K562 (cell line): ENCODE results near the gene FAM149B1. TPM values are rescaled to one million over a fixed set of nuclear protein-coding genes. Genes with fewer than 3 reads are reported as not detected.
A peak's percentile ranks its signal among the peaks of the same experiment; 100 is the strongest.

ENCODE experiments used
- ATAC-seq: fragments of 200-7000 bp; cut with Tn5 transposase; 3 replicates; pipeline ENCODE4 v1.9.1; 2020; ENCODE audit warnings: moderate library complexity
- BruUV-seq: library from RNA; stranded (reverse); fragments of 400-500 nt; replicated peaks from 2 replicates; lab custom pipeline; 2021; lab: Mats Ljungman, UMichigan
- CTCF ChIA-PET: fragments of 300-600 bp; formaldehyde crosslinking; extraction: SDS; loops from one replicate; lab custom pipeline; 2021; ENCODE audit warnings: low intra/inter-chr PET ratio; lab: Yijun Ruan, JAX
- POLR2A ChIA-PET: fragments of 300-600, 350-650 bp; sonication (Branson Sonifier 250); formaldehyde crosslinking; extraction: SDS; loops from one replicate; lab custom pipeline; 2021; ENCODE audit warnings: antibody characterized with exemption, inconsistent platforms; lab: Yijun Ruan, JAX
- DNase-seq, 4 experiments: peaks; one replicate each; pipeline versions ENCODE4 v3.0.0 to v3.0.0-alpha.2; 2011 to 2018; ENCODE audit warnings: low spot score in 3 of 4, mixed read lengths in 3 of 4; ENCODE audit errors: extremely low read depth in 1 of 4
- FAIRE-seq: peaks from 2 replicates; lab custom pipeline; 2011; peaks lifted over from hg19 to GRCh38; lab: Jason Lieb, UNC
- H2AFZ ChIP-seq: 2 replicates; pipeline ENCODE4 v1.6.0; 2011; ENCODE audit warnings: low read depth, low read length, control low read depth, inconsistent platforms
- H3K27ac ChIP-seq: fragments of 200-600 bp; 3 replicates; pipeline ENCODE4 v1.8.0; 2011; ENCODE audit warnings: low read depth, mild to moderate bottlenecking, control low read depth, inconsistent platforms, low read length, moderate library complexity, mixed read lengths; ENCODE audit errors: extremely low read depth
- H3K27me3 ChIP-seq, 2 experiments: fragments of 300-600 bp in 1 of 2; 2 replicates in 1 of 2; 3 replicates in 1 of 2; pipeline versions ENCODE4 v1.6.0 to v1.8.0; 2011; ENCODE audit warnings: inconsistent platforms in 2 of 2, low read length in 2 of 2, mild to moderate bottlenecking in 1 of 2, mixed read lengths in 1 of 2, moderate library complexity in 1 of 2; ENCODE audit not compliant: control insufficient read depth in 2 of 2, insufficient read depth in 2 of 2
- H3K36me3 ChIP-seq: fragments of 300-600 bp; 3 replicates; pipeline ENCODE4 v1.8.0; 2011; ENCODE audit warnings: mild to moderate bottlenecking, low read length, inconsistent platforms; ENCODE audit not compliant: control insufficient read depth, insufficient read depth
- H3K4me1 ChIP-seq, 2 experiments: fragments of 200-600 bp in 1 of 2; replicated peaks in 1 of 2; 2 replicates in 1 of 2; 3 replicates in 1 of 2; pipeline versions ENCODE4 v1.5.1 to v1.8.0; 2011; ENCODE audit warnings: inconsistent platforms in 2 of 2, low read length in 2 of 2, mild to moderate bottlenecking in 1 of 2, mixed read lengths in 1 of 2, moderate library complexity in 1 of 2; ENCODE audit not compliant: control insufficient read depth in 2 of 2, insufficient read depth in 2 of 2
- H3K4me2 ChIP-seq: 2 replicates; pipeline ENCODE4 v1.6.1; 2011; ENCODE audit warnings: low read length, control low read depth, inconsistent platforms, mixed read lengths; ENCODE audit not compliant: insufficient read depth
- H3K4me3 ChIP-seq: fragments of 200-600 bp; sonication (generic), shearing (Covaris generic); 2 replicates; pipeline ENCODE4 v1.5.1; 2016; ENCODE audit warnings: control low read depth, inconsistent platforms
- H3K79me2 ChIP-seq: fragments of 200-600 bp; 3 replicates; pipeline ENCODE4 v1.8.0; 2011; ENCODE audit warnings: low read length, inconsistent platforms; ENCODE audit not compliant: control insufficient read depth, insufficient read depth
- H3K9ac ChIP-seq, 2 experiments: 2 replicates each; pipeline versions ENCODE4 v1.6.0 to v1.6.1; 2011; ENCODE audit warnings: low read depth in 2 of 2, low read length in 2 of 2, control low read depth in 1 of 2, inconsistent platforms in 1 of 2, mild to moderate bottlenecking in 1 of 2, mixed read lengths in 1 of 2; ENCODE audit not compliant: insufficient read depth in 1 of 2
- H3K9me1 ChIP-seq: one replicate; pipeline ENCODE4 v1.6.0; 2011; ENCODE audit warnings: inconsistent platforms, mild to moderate bottlenecking, low read length, moderate library complexity; ENCODE audit not compliant: control insufficient read depth, insufficient read depth
- H3K9me3 ChIP-seq: replicated peaks from 2 replicates; pipeline ENCODE4 v1.5.1; 2011; ENCODE audit warnings: low read depth, low read length, inconsistent platforms; ENCODE audit not compliant: control insufficient read depth, insufficient read depth
- H4K20me1 ChIP-seq: replicated peaks from 2 replicates; pipeline ENCODE4 v1.6.1; 2011; ENCODE audit warnings: low read length, inconsistent platforms, mixed read lengths; ENCODE audit not compliant: control insufficient read depth, insufficient read depth
- ADNP ChIP-seq: fragments of 200-800 bp; sonication (Bioruptor generic); IDR thresholded peaks from 2 replicates; pipeline ENCODE4 v1.6.1; 2016; ENCODE audit warnings: missing genetic modification characterization, missing compliant biosample characterization
- CHD4 ChIP-seq: fragments of 200-600 bp; sonication (generic); IDR thresholded peaks from 3 replicates; pipeline ENCODE4 v1.6.1; 2012; ENCODE audit warnings: low read depth, mild to moderate bottlenecking, mixed read lengths, low read length, inconsistent platforms; ENCODE audit not compliant: insufficient read depth, insufficient replicate concordance, poor library complexity, severe bottlenecking
- MAFK ChIP-seq: IDR thresholded peaks from 2 replicates; pipeline ENCODE4 v1.6.1; 2011; ENCODE audit warnings: low read length, improper control_type of control experiment
- MAZ ChIP-seq, 2 experiments: fragments of 450-650 bp in 1 of 2; sonication (generic) in 1 of 2; formaldehyde crosslinking; IDR thresholded peaks in 1 of 2; conservative IDR thresholded peaks in 1 of 2; 2 replicates each; pipeline versions ENCODE4 v1.4.0 to v1.5.0; 2020; ENCODE audit warnings: mild to moderate bottlenecking in 1 of 2, missing genetic modification reagents in 1 of 2
- NFE2 ChIP-seq: IDR thresholded peaks from 2 replicates; pipeline ENCODE4 v1.6.1; 2014; ENCODE audit warnings: antibody characterized with exemption, low read depth
- TFAM ChIP-seq: fragments of 250-450 bp; sonication (Bioruptor Pico); conservative IDR thresholded peaks from 2 replicates; pipeline ENCODE4 v1.5.0; 2021; ENCODE audit warnings: mild to moderate bottlenecking, moderate library complexity
- ZNF282 ChIP-seq: sonication (generic); formaldehyde crosslinking; IDR thresholded peaks from 2 replicates; pipeline ENCODE4 v1.8.1; 2023; ENCODE audit warnings: missing genetic modification reagents
- ZNF384 ChIP-seq: IDR thresholded peaks from 2 replicates; pipeline ENCODE4 v1.6.1; 2012; ENCODE audit warnings: low read depth, low read length, improper control_type of control experiment
- WGBS: fragments of 100-300 bp; shearing (Covaris generic); methylation state at CpG from one replicate; pipeline ENCODE4 v1.1.6; 2016; ENCODE audit warnings: low coverage, mixed read lengths; ENCODE audit not compliant: insufficient coverage; ENCODE audit errors: missing lambda C conversion rate; 5-methylcytosine and 5-hydroxymethylcytosine counted together
- in situ Hi-C: fragments of 300-500 bp; cut with MboI; formaldehyde crosslinking; loops from 4 replicates; pipeline ENCODE4 v1.15.0; 2018; ENCODE audit warnings: inconsistent platforms, mixed read lengths
- intact Hi-C: fragments of 100-400 bp; cut with micrococcal nuclease; formaldehyde crosslinking; loops from 2 replicates; pipeline ENCODE4 v1.14.2; 2022
- polyA plus RNA-seq, 8 experiments: library from polyadenylated mRNA; depleted of rRNA in 4 of 8; stranded (reverse) in 5 of 8; unstranded in 3 of 8; fragments of >200 nt; fragmentation: Nextera tagmentation in 2 of 8; fragmentation: Illumina TruSeq in 1 of 8; extraction: Ambion mirVana in 2 of 8; extraction: Trizol in 1 of 8; gene quantifications; 2 replicates each; pipeline versions ENCODE4 v1.2.1 to v1.2.3, GENCODE V29; 2011 to 2014; ENCODE audit warnings: inconsistent platforms in 1 of 8, missing spikeins in 1 of 8
- total RNA-seq, 7 experiments: library from RNA; depleted of rRNA in 6 of 7; stranded (reverse); fragments of >200 nt in 6 of 7; fragmentation: Illumina TruSeq in 2 of 7; extraction: Trizol in 2 of 7; gene quantifications; 2 replicates each; pipeline versions ENCODE4 v1.2.1 to v1.2.3, GENCODE V29; 2011 to 2021; ENCODE audit warnings: low replicate concordance in 1 of 7
- TF ChIP-seq, protein P1 (sequence below): fragments of 250-450 bp; sonication (Bioruptor Pico); IDR thresholded peaks from 2 replicates; pipeline ENCODE4 v1.5.1; 2021; ENCODE audit warnings: mild to moderate bottlenecking

Gene FAM149B1
- total and polyA plus RNA-seq, 9 of the 15 experiments (the other 6 are each of a cell fraction or from before 2014, with no cell fraction given) = 4.2 to 18.5 (median 9.3) TPM

DNA sequence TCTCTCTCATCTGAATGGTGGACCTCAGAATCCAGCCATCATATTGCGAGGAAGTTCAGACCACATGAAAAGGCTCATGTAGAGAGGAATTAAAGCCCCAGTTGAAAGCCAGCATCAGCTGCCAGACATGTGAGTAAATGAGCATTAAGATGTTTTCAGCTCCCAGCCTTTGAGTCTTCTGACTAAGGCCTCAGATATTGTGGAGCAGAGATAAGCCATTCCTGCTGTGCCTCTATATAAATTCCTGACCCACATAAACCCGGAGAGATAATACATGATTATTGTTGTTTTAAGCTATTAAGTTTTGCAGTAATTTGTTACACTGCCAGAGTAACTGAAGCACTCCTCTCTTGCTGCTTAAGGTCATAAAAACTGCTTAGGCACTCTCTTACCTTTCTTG lies 14.6 kb downstream of the FAM149B1 start:
- Histone ChIP-seq H3K9me1 (no peaks in the 10 kb centered on the region), H3K4me3 (no peak overlapping the region), H3K4me1 (peaks cover 0 to 15% of the 10 kb centered on the region in 2 experiments; a peak in 3 of 5 replicates), H3K36me3 (no peaks in the 10 kb centered on the region), H3K27ac (peak overlapping the region; percentile 7; the same call in 1 of the 3 replicates), H3K79me2 (no peaks in the 10 kb centered on the region), H3K9ac (no peak overlapping the region), H2AFZ (peak overlapping the region; percentile 34), H3K9me3 (no peaks in the 10 kb centered on the region), H3K27me3 (no peaks in the 10 kb centered on the region), H3K4me2 (no peak overlapping the region), H4K20me1 (no peaks in the 10 kb centered on the region)
- ChIA-PET CTCF (no interaction called here), POLR2A (interaction anchor here (0.6 to 3.4 kb wide), 5 partner anchors 8 to 14 kb away, joined by 3 to 9 read pairs (median 3); partner anchors contain the start of genes ECD and FAM149B1)
- WGBS = 29% methylated on average over 2 of the region's 2 CpGs
- BruUV-seq = no TSS peak
- peak in 1 of 4 experiments; percentile 25 for DNase-seq
- TF ChIP-seq ADNP (tag) = 0 out of 2 replicates have a peak, but pooled peaks have one; percentile 9
- TF ChIP-seq MAZ (CRISPR knock-in tag; conservative IDR thresholded peaks at IDR 0.05 in 1 of 2, IDR thresholded peaks at IDR 0.05 in 1 of 2) = no peak
- intact Hi-C loops (no loop called here), in situ Hi-C loops (no loop called here)
- ATAC-seq = peak; percentile 41; the same call in 2 of the 3 replicates
- FAIRE-seq = peak; percentile 19

DNA sequence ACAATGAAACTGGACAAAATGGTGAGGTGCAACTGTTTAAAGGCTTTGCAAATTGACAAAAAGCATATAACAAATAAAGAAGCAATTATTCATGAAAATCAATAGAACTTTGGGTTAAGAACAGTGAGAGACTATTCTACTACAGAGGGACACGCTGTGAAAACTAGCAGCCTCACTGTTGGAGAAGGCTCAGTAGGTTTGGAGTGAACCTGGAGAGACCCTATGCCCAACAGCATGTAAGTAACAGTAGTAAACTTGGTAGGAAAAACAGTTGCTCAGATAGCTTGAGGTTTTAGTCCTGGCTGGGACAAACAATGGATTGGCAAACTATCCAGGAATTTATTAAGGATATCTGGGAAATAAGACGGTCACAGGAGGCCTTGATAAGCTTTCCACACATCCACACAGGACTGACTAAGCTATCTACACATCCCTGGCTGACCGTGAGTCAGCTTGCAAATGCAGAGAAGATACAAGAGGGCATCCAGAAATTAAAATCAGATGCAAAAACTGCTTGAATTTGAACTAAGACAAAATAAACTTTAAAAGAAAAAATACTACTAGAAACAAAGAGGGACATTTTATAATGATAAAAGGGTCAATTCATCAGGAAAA lies 15.9 kb downstream of the FAM149B1 start:
- in situ Hi-C loops (no loop called here), intact Hi-C loops (no loop called here)
- ChIA-PET CTCF (no interaction called here), POLR2A (interaction anchor here (0.5 to 3.4 kb wide), 6 partner anchors 9 to 345 kb away, joined by 3 to 9 read pairs (median 4); partner anchors contain the start of genes ECD and FAM149B1)
- Histone ChIP-seq H3K9ac (no peak overlapping the region), H3K9me3 (no peaks in the 10 kb centered on the region), H3K79me2 (no peaks in the 10 kb centered on the region), H3K36me3 (no peaks in the 10 kb centered on the region), H3K27ac (peak overlapping the region; percentile 33; the same call in 1 of the 3 replicates), H3K4me3 (no peak overlapping the region), H3K9me1 (no peaks in the 10 kb centered on the region), H3K27me3 (no peaks in the 10 kb centered on the region), H2AFZ (peak overlapping the region; percentile 61), H4K20me1 (no peaks in the 10 kb centered on the region), H3K4me2 (no peak overlapping the region; the same call in 1 of the 2 replicates), H3K4me1 (peaks cover 0 to 15% of the 10 kb centered on the region in 2 experiments; a peak in 3 of 5 replicates)
- ATAC-seq (peak; percentile 69; the same call in 2 of the 3 replicates), FAIRE-seq (peak; percentile 70), DNase-seq (peak in 2 of 4 experiments; percentile 29 to 47)
- WGBS = 13% methylated on average over 3 of the region's 3 CpGs
- BruUV-seq = no TSS peak
- TF ChIP-seq CHD4 = no peak
- no peak for TF ChIP-seq TFAM (CRISPR knock-in tag)
- TF ChIP-seq NFE2 = peak; percentile 47; the same call in 1 of the 2 replicates
- TF ChIP-seq ZNF384 = no peak
- no peak for TF ChIP-seq ZNF282
- TF ChIP-seq, protein P1, sequence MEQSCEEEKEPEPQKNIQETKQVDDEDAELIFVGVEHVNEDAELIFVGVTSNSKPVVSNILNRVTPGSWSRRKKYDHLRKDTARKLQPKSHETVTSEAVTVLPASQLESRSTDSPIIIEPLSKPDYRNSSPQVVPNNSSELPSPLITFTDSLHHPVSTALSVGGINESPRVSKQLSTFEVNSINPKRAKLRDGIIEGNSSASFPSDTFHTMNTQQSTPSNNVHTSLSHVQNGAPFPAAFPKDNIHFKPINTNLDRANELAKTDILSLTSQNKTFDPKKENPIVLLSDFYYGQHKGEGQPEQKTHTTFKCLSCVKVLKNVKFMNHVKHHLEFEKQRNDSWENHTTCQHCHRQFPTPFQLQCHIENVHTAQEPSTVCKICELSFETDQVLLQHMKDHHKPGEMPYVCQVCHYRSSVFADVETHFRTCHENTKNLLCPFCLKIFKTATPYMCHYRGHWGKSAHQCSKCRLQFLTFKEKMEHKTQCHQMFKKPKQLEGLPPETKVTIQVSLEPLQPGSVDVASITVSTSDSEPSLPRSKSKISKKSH (CRISPR knock-in tag) = no peak
- no peak for TF ChIP-seq MAFK
